Measurements from ENCODE around the gene ZBTB20. TPM values are rescaled to one million over a fixed set of nuclear protein-coding genes. Genes with fewer than 3 reads are reported as not detected.

Gene ZBTB20
- total and polyA plus RNA-seq, 10 of the 15 experiments (the other 5 are each of a cell fraction or from before 2014, with no cell fraction given) = 0.20 to 5.5 (median 2.2) TPM

DNA sequence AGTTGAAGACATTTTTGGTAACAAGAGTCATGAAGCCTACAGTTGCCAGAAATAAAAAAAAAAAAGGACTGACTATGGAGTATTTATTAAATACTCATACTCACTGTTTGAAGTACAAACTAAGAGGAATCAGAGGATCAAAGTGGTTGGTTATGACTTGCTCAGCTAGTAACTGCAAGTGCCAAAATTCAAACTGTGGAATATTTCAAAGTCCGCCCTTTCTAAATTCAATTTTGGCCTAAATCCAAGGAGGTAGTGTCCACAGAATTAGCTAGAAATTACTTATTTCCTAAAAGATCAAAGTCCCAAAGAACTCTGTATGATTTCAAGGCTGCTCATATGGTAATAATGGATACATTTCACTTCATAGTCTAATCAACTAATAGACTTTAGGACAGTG lies 274.5 kb downstream of the ZBTB20 start (continued):
- TF ChIP-seq, protein P1, sequence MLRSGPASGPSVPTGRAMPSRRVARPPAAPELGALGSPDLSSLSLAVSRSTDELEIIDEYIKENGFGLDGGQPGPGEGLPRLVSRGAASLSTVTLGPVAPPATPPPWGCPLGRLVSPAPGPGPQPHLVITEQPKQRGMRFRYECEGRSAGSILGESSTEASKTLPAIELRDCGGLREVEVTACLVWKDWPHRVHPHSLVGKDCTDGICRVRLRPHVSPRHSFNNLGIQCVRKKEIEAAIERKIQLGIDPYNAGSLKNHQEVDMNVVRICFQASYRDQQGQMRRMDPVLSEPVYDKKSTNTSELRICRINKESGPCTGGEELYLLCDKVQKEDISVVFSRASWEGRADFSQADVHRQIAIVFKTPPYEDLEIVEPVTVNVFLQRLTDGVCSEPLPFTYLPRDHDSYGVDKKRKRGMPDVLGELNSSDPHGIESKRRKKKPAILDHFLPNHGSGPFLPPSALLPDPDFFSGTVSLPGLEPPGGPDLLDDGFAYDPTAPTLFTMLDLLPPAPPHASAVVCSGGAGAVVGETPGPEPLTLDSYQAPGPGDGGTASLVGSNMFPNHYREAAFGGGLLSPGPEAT (IDR thresholded peaks at IDR 0.05; ENCODE audit: low read depth) = no peak
- TF ChIP-seq ATF3 (IDR thresholded peaks at IDR 0.05; ENCODE audit: borderline replicate concordance, extremely low read depth, low read depth, low read length) (no peak), HDAC6 (IDR thresholded peaks at IDR 0.05; ENCODE audit: unreplicated experiment) (no peak)

GRCh38 chr3:114872050-114872449 lies 275.0 kb downstream of the ZBTB20 start:
- ChIA-PET SMC1A (ENCODE audit: uncharacterized antibody, unreplicated experiment) (interaction anchor here (0.5 kb wide), 1 partner anchor 297 kb away, joined by 4 read pairs; no protein-coding TSS in a partner anchor), CTCF (no interaction called here), RAD21 (ENCODE audit: unreplicated experiment) (no interaction called here), POLR2A (no interaction called here)
- no peaks in the 10 kb centered on the region for H3K9me3 ChIP-seq (replicated peaks; ENCODE audit: control insufficient read depth, insufficient read depth, low read length)
- intact Hi-C loops (cut with micrococcal nuclease; ENCODE audit: unreplicated experiment) (no loop called here), in situ Hi-C loops (cut with MboI) (no loop called here)
- no peaks in the 10 kb centered on the region for H3K79me2 ChIP-seq (ENCODE audit: control insufficient read depth, insufficient read depth, low read length)
- no peak for FAIRE-seq
- no peak for DNase-seq (ENCODE audit: low read depth, low spot score)
- no peak overlapping the region for H2AFZ ChIP-seq (ENCODE audit: control insufficient read depth, low read depth, low read length)
- H4K20me1 ChIP-seq (ENCODE audit: control insufficient read depth, insufficient read depth) = no peaks in the 10 kb centered on the region
- H3K27me3 ChIP-seq (replicated peaks in 1 of 2; ENCODE audit: control insufficient read depth in 2 of 2, insufficient read depth in 2 of 2, low read length in 1 of 2) = no peaks in the 10 kb centered on the region
- H3K4me2 ChIP-seq (ENCODE audit: control insufficient read depth, insufficient read depth) = no peak overlapping the region
- H3K36me3 ChIP-seq (ENCODE audit: control insufficient read depth in 2 of 2, insufficient read depth in 2 of 2, low read length in 1 of 2) = no peaks in the 10 kb centered on the region
- no peaks in the 10 kb centered on the region for H3K4me1 ChIP-seq (ENCODE audit: control insufficient read depth, insufficient read depth, low read length)
- 96% methylated on average over 1 of the region's 1 CpG for WGBS (ENCODE audit: insufficient coverage, insufficient replicate concordance, low lambda C conversion rate, missing lambda C conversion rate)
- TF ChIP-seq, protein P2, sequence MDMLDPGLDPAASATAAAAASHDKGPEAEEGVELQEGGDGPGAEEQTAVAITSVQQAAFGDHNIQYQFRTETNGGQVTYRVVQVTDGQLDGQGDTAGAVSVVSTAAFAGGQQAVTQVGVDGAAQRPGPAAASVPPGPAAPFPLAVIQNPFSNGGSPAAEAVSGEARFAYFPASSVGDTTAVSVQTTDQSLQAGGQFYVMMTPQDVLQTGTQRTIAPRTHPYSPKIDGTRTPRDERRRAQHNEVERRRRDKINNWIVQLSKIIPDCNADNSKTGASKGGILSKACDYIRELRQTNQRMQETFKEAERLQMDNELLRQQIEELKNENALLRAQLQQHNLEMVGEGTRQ (IDR thresholded peaks at IDR 0.05; ENCODE audit: borderline replicate concordance, low read depth, low read length) = no peak
- TF ChIP-seq TCF7 (IDR thresholded peaks at IDR 0.05; ENCODE audit: borderline replicate concordance) = no peak
- no TSS peak for BruUV-seq (replicated peaks)
- H3K27ac ChIP-seq (ENCODE audit: control insufficient read depth, insufficient read depth) = no peak overlapping the region
- ATAC-seq = no peak
- no peak overlapping the region for H3K9ac ChIP-seq (ENCODE audit: control insufficient read depth, insufficient read depth, low read length)
- H3K4me3 ChIP-seq = no peak overlapping the region
